GM12873 (cell line): ENCODE data around the gene ZBTB20.

Source experiments
- TF ChIP-seq, protein P1 (sequence below): IDR thresholded peaks from 2 replicates; pipeline ENCODE4 v1.5.1; 2012; ENCODE audit warnings: low read depth, mild to moderate bottlenecking, moderate library complexity, low read length, control low read depth; ENCODE audit not compliant: insufficient read depth; ENCODE audit errors: missing control alignments

The ZBTB20 gene

DNA sequence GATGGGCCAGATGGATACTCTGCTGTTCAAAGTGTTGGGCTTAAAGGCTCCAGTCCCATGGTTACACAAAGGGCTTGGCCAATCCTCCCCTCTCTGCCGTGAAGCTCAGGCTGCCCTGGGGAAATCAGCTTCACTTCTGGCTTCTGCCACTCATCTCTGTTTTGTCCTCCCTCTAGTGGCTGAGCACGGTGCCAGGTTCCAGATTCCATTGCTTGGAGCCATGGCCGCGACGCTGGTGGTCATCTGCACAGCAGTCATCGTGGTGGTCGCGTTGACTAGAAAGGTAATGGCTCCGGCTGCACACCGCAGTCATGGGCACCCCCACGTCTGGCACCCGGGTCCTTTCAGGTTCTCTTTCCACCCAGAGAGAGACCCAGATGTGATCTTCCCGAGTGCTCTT lies 847.7 kb downstream of the ZBTB20 start:
- TF ChIP-seq, protein P1, sequence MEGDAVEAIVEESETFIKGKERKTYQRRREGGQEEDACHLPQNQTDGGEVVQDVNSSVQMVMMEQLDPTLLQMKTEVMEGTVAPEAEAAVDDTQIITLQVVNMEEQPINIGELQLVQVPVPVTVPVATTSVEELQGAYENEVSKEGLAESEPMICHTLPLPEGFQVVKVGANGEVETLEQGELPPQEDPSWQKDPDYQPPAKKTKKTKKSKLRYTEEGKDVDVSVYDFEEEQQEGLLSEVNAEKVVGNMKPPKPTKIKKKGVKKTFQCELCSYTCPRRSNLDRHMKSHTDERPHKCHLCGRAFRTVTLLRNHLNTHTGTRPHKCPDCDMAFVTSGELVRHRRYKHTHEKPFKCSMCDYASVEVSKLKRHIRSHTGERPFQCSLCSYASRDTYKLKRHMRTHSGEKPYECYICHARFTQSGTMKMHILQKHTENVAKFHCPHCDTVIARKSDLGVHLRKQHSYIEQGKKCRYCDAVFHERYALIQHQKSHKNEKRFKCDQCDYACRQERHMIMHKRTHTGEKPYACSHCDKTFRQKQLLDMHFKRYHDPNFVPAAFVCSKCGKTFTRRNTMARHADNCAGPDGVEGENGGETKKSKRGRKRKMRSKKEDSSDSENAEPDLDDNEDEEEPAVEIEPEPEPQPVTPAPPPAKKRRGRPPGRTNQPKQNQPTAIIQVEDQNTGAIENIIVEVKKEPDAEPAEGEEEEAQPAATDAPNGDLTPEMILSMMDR, result peak; percentile 38

DNA sequence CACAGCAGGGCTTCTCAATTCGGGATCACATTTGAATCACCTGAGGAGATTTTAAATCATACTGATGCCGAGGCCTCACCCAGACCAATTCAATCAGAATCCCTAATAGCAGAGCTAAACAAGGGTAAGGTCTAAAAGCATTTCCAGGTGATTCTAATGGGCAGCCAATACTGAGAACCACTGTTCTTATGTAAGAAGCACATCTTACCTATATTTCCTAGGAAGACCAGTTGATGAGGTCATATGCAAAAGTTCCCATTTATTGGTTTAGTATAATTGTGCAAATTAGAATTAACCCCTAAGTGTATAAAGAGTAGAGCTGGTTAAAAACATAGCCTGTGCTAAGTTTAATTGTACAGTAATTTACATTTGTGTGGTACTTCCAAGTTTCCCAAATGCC lies 851.1 kb downstream of the ZBTB20 start:
- TF ChIP-seq, protein P1, result no peak

DNA sequence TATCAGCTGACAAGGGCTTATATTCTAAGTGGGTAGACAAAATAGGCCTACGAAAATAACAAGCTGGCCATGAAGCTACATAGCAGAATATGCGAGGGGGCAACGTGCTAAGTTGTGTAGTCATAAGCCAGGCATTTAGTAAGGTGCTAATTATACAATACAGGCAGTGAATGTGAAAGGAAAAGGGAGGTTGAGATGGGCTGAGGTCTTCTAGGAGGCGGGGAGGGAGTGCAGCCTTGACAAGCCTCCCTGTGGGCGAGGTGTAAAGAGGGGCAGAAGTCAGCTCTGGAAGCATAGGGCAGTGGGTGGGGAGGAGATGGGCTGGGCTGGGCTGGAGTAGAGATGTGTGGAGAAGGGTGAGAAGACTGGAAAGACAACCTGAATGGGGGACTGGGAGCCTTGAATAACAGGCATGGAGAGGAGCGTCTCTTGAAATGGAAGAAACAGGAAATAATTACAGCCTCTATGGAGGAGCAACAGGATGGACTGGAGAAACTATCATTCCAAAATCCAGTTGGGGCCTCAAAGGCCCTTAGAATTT lies 852.1 kb downstream of the ZBTB20 start:
- TF ChIP-seq, protein P1, result no peak

DNA sequence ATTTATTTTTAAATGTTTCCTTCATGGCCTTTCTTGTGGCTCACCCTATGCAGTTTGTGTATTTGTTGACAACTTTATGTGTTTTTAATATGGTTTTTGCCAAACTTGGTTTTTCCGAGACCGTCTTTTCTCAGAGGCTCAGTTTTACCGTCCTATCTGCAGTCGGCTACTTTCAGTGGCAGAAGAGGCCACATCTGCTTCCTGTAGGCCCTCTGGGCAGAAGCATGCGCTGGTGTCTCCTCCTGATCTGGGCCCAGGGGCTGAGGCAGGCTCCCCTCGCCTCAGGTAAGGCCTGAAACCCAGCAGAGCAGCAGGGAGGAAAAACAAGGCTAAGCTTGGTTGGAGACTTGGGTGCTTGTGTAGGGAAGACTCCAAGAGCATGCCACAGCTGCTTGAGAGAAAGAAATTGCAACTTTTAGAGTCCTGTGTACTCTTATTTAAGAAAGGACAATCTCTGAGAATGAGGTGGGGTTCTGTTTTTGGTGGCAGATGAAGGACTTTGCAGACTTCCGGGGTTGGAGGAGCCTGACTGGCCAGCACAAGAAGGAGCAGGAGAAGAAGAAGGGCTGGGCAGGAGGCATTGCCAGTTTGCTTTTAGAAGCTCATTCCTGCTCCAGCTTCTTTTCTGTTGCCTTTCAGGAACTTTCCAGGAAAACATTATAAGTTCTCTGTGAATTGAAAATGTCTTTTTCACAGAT lies 853.1 kb downstream of the ZBTB20 start, which contains the start of gene TIGIT:
Gene TIGIT (plus strand): TSS at position 191 of the 698 bp plus-strand sequence. CDS start 34 bp downstream, at position 225.
- TF ChIP-seq, protein P1, result no peak

DNA sequence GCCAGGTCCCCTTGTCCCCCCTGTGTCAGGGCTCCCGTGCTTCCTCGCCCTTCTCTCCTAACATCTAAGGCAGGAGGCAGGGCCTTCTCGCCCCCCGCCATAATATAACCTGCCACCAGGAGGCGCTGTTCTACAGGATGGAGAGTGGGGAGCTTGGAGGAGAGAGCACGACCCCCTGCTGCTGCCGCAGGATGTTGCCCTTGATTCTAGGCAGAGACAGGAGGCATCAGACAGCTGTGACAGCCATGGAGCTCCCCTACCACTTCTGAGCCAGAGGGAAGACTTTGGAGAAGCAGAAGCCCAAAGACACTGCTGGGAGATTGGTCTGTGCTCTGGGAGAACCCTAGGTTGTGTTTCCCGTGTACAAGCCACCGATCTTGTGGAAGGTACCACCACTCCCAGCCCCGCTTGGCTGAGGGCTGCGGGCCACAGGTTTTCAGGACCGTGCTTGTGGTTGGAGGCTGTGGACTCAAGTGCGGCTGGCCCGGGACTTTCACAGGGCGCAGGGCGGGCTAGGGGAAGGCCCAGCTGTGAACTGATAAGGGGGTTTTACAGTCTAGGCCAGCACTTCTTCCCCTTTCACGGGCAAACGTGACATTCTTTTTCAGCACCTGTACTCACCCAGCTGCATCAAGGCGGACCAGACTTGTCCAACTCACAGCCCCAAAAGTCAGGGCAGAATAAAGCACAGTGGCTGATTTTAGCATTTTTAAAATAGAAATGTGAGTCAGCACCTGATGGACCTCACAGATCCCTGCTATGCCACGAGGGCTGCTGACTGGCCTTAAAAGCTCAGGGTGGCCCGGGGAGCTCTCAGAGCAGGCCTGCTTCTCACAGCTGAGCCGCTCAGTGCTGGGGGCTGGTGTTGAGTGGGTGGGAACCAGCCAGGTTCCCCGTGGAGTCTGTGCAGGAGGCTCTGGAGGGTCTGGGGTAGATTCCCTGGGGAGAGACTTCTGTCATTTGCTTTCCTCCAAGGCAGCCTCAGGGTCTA lies 855.9 kb downstream of the ZBTB20 start:
- TF ChIP-seq, protein P1, result peak; percentile 92

DNA sequence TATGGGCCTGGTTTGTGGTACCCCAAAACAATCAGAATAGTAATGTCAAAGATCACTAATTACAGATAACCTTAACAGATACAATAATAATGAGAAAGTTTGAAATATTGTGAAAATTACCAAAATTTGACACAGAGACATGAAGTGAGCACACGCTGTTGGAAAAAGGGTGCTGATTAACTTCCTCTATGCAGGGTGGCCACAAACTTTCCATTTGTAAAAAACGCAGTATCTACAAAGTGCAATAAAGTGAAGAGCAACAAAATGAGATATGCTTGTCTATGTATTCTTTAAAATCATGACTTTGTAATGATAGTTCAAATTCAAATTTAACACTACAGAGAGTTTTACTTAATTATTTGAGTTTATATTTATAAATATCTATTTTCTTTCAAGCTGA lies 860.8 kb downstream of the ZBTB20 start:
- TF ChIP-seq, protein P1, result no peak
